Testis (tissue), 3 donors: ENCODE measurements around the gene GRM8. TPM values are rescaled to one million over a fixed set of nuclear protein-coding genes. Genes with fewer than 3 reads are reported as not detected.

ENCODE experiments used
- DNase-seq: peaks from one replicate; pipeline ENCODE4 v3.0.0-alpha.2; 2019
- H3K27ac ChIP-seq, 2 donors: fragments of 200-600 bp; sonication (generic); one replicate each; pipeline ENCODE4 v1.5.1; 2019
- H3K27me3 ChIP-seq: fragments of 200-600 bp; sonication (generic); one replicate; pipeline ENCODE4 v1.5.1; 2019
- H3K36me3 ChIP-seq: fragments of 200-600 bp; sonication (generic); one replicate; pipeline ENCODE4 v1.5.1; 2017; ENCODE audit warnings: low read depth; ENCODE audit errors: missing control alignments
- H3K4me1 ChIP-seq: fragments of 200-600 bp; sonication (generic); one replicate; pipeline ENCODE4 v1.5.1; 2019
- H3K4me3 ChIP-seq, 2 donors: fragments of 200-600 bp; sonication (generic); one replicate each; pipeline ENCODE4 v1.5.1; 2017 to 2019
- H3K9me3 ChIP-seq: fragments of 200-600 bp; sonication (generic); one replicate; pipeline ENCODE4 v1.5.1; 2017
- POLR2A ChIP-seq: fragments of 450-650 bp; IDR thresholded peaks from one replicate; pipeline ENCODE4 v1.6.1; 2017; ENCODE audit warnings: antibody characterized with exemption, mild to moderate bottlenecking, moderate library complexity
- WGBS, 2 donors: methylation state at CpG; one replicate each; pipeline ENCODE4 v1.1.5; 2018; 5-methylcytosine and 5-hydroxymethylcytosine counted together
- intact Hi-C: fragments of 100-400 bp; cut with DNase I; formaldehyde crosslinking; loops from one replicate; pipeline ENCODE4 v1.15.1; 2023; ENCODE audit warnings: low total_unique reads
- polyA plus RNA-seq: library from polyadenylated mRNA; stranded (reverse); fragments of 350-450 nt; fragmentation: Illumina TruSeq; extraction: RNeasy Lipid Tissue Mini Kit (QIAGEN cat#74804); gene quantifications from one replicate; pipeline ENCODE4 v1.2.3, GENCODE V29; 2014; ENCODE audit warnings: low read depth, low replicate concordance; ENCODE audit not compliant: insufficient read depth
- total RNA-seq, 2 donors: library from RNA; depleted of rRNA; stranded (reverse); fragments of >200 nt; gene quantifications; one replicate each; pipeline ENCODE4 v1.2.3, GENCODE V29; 2016
- TF ChIP-seq, protein P1 (sequence below), 3 experiments: fragments of 450-650 bp in 2 of 3; fragments of 200-600 bp in 1 of 3; sonication (generic) in 1 of 3; IDR thresholded peaks; one replicate each; pipeline ENCODE4 v1.5.1; 2016 to 2019; ENCODE audit warnings: antibody characterized with exemption in 3 of 3, mild to moderate bottlenecking in 2 of 3, moderate library complexity in 1 of 3

GRM8 gene
- total and polyA plus RNA-seq, 3 donors from 2014 or later: 7.1 to 8.2 (median 7.1) TPM

DNA sequence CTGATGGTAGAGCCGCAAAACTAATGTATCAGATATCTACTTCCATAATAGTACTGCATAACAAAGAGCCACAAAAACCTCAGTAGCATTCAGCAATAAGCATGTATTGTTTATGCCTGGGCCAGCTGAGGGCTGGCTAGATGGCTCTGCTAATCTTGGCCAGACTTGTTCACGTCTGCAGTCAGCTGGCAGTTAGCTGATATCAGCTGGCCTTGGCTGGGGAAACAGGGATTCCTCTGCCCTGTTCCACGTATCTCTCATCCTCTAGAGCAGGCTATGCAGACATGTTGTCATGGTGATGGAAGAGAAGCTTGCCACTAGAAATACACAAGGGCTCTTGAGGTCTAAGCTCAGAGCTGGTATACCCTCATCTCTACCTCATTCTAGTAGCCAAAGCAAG lies 62.9 kb downstream of the GRM8 start:
- H3K4me1 ChIP-seq: peaks cover 8% of the 10 kb centered on the region
- H3K4me3 ChIP-seq: no peak overlapping the region
- peak; percentile 76 for DNase-seq
- H3K27ac ChIP-seq: no peak overlapping the region
- no peaks in the 10 kb centered on the region for H3K27me3 ChIP-seq
- no peaks in the 10 kb centered on the region for H3K9me3 ChIP-seq
- no peak for TF ChIP-seq POLR2A
- TF ChIP-seq, protein P1, sequence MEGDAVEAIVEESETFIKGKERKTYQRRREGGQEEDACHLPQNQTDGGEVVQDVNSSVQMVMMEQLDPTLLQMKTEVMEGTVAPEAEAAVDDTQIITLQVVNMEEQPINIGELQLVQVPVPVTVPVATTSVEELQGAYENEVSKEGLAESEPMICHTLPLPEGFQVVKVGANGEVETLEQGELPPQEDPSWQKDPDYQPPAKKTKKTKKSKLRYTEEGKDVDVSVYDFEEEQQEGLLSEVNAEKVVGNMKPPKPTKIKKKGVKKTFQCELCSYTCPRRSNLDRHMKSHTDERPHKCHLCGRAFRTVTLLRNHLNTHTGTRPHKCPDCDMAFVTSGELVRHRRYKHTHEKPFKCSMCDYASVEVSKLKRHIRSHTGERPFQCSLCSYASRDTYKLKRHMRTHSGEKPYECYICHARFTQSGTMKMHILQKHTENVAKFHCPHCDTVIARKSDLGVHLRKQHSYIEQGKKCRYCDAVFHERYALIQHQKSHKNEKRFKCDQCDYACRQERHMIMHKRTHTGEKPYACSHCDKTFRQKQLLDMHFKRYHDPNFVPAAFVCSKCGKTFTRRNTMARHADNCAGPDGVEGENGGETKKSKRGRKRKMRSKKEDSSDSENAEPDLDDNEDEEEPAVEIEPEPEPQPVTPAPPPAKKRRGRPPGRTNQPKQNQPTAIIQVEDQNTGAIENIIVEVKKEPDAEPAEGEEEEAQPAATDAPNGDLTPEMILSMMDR (IDR thresholded peaks at IDR 0.05): no peak
- WGBS, 2 donors: 32 to 45% methylated on average over 3 of the region's 3 CpGs
- intact Hi-C loops: no loop called here
- no peaks in the 10 kb centered on the region for H3K36me3 ChIP-seq

DNA sequence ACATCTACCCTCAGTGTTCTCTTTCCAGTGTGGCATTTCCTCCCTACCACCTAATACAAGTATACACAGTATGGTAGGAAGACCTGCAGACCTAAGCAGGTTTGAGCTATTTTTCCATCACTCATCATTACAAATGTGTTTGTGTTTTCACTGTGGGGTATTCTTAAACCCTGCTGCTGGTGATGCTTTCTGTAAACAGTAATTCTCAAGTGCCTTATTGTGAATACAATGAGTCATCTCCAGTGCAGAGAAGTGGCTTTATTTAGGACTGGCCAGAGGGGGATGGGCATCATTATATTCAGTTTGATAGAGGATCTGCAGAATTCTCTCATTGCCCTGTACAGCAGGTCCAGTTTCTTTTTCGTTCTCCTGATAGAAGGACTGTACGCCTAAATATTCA lies 63.7 kb downstream of the GRM8 start:
- no peak for DNase-seq
- TF ChIP-seq, protein P1 (IDR thresholded peaks at IDR 0.05): no peak
- TF ChIP-seq POLR2A: no peak
- no peaks in the 10 kb centered on the region for H3K27me3 ChIP-seq
- peaks cover 8% of the 10 kb centered on the region for H3K4me1 ChIP-seq
- no peak overlapping the region for H3K27ac ChIP-seq
- no peaks in the 10 kb centered on the region for H3K9me3 ChIP-seq
- intact Hi-C loops: no loop called here
- no peaks in the 10 kb centered on the region for H3K36me3 ChIP-seq
- H3K4me3 ChIP-seq: no peak overlapping the region
- 52 to 54% methylated on average over 2 of the region's 2 CpGs for WGBS, 2 donors

- intact Hi-C loops: no loop called here
- peaks cover 8% of the 10 kb centered on the region for H3K4me1 ChIP-seq
- no peaks in the 10 kb centered on the region for H3K9me3 ChIP-seq
- no peaks in the 10 kb centered on the region for H3K27me3 ChIP-seq
- DNase-seq: no peak
- no peak overlapping the region for H3K27ac ChIP-seq
- no peak for TF ChIP-seq POLR2A
- TF ChIP-seq, protein P1 (IDR thresholded peaks at IDR 0.05): no peak
- H3K4me3 ChIP-seq: no peak overlapping the region
- no peaks in the 10 kb centered on the region for H3K36me3 ChIP-seq
- 65 to 79% methylated on average over 1 of the region's 1 CpG for WGBS, 2 donors
These were observed 65.0 kb downstream of the GRM8 start for GRCh38 chr7:127187740-127188139.

- H3K27ac ChIP-seq: no peak overlapping the region
- H3K27me3 ChIP-seq: no peaks in the 10 kb centered on the region
- H3K4me1 ChIP-seq: peaks cover 8% of the 10 kb centered on the region
- H3K9me3 ChIP-seq: no peaks in the 10 kb centered on the region
- WGBS, 2 donors: 44 to 82% methylated on average over 1 of the region's 1 CpG
- no peak overlapping the region for H3K4me3 ChIP-seq
- no peak for TF ChIP-seq POLR2A
- TF ChIP-seq, protein P1 (IDR thresholded peaks at IDR 0.05): no peak
- DNase-seq: no peak
- intact Hi-C loops: no loop called here
- no peaks in the 10 kb centered on the region for H3K36me3 ChIP-seq
These were observed 66.1 kb downstream of the GRM8 start for GRCh38 chr7:127186686-127187085.

DNA sequence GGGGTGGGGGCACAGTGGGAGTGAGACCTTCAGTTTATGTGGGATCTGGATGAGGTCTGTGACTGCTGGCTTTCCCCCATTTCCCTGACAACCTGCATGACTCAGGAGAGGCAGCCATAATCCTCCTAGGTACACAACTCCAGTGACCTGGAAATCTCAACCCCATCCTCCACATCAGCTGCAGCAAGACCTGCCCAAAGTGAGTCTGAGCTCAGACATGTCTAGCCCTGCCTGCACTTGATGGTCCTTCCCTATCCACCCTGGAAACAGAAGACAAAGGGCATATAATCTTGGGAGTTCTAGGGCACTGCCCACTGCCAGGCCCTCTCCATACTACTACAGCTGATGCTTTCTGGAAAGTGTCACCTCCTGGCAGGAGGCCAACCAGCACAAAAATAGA lies 75.6 kb downstream of the GRM8 start:
- DNase-seq: no peak
- intact Hi-C loops: no loop called here
- Histone ChIP-seq H3K9me3 (no peaks in the 10 kb centered on the region), H3K27ac (no peak overlapping the region), H3K4me1 (no peaks in the 10 kb centered on the region), H3K36me3 (no peaks in the 10 kb centered on the region), H3K4me3 (no peak overlapping the region), H3K27me3 (no peaks in the 10 kb centered on the region)
- no peak for TF ChIP-seq POLR2A
- TF ChIP-seq, protein P1 (IDR thresholded peaks at IDR 0.05): no peak
